ENCODE results near the gene PARP12. TPM values are rescaled to one million over a fixed set of nuclear protein-coding genes. Genes with fewer than 3 reads are reported as not detected.

Gene PARP12
- total and polyA plus RNA-seq, 9 of the 15 experiments (the other 6 are each of a cell fraction or from before 2014, with no cell fraction given), result 4.6 to 40.4 (median 23.5) TPM

GRCh38 chr7:140003913-140004382, 58.8 kb downstream of the PARP12 start (continued):
- no peak for TF ChIP-seq CBX8 (IDR thresholded peaks at IDR 0.05; ENCODE audit: borderline replicate concordance, extremely low read depth, low read depth, low read length, poor library complexity, severe bottlenecking)
- TF ChIP-seq HDAC6 (IDR thresholded peaks at IDR 0.05; ENCODE audit: low read depth, low read length), result no peak
- TF ChIP-seq BHLHE40 (IDR thresholded peaks at IDR 0.05; ENCODE audit: low read length), result no peak
- TF ChIP-seq NR0B1 (IDR thresholded peaks at IDR 0.05; ENCODE audit: partially characterized antibody), result no peak
- TF ChIP-seq TSHZ1 (CRISPR knock-in tag; IDR thresholded peaks at IDR 0.05), result no peak
- TF ChIP-seq ZNF212 (CRISPR knock-in tag; IDR thresholded peaks at IDR 0.05), result no peak
- no peak for TF ChIP-seq FOXO4 (CRISPR knock-in tag; IDR thresholded peaks at IDR 0.05)
- no peak for TF ChIP-seq SMARCC2 (IDR thresholded peaks at IDR 0.05; ENCODE audit: low read depth)
- no peak for TF ChIP-seq CREBBP (IDR thresholded peaks at IDR 0.05; ENCODE audit: low read depth, low read length)
- TF ChIP-seq BRCA1 (IDR thresholded peaks at IDR 0.05), result no peak
- no peak for TF ChIP-seq BRCA1 (CRISPR knock-in tag; IDR thresholded peaks at IDR 0.05)
- TF ChIP-seq HMGN3 (IDR thresholded peaks at IDR 0.05; ENCODE audit: borderline replicate concordance, extremely low read depth, insufficient read length, low read depth, low read length), result no peak
- no peak for TF ChIP-seq RAD51 (IDR thresholded peaks at IDR 0.05; ENCODE audit: borderline replicate concordance, low read depth)
- peak; percentile 87 for TF ChIP-seq DEAF1 (CRISPR knock-in tag; IDR thresholded peaks at IDR 0.05)
- no peak for TF ChIP-seq HINFP (tag; conservative IDR thresholded peaks at IDR 0.05; ENCODE audit: low read depth)
- no peak for TF ChIP-seq TBL1XR1 (IDR thresholded peaks at IDR 0.05; ENCODE audit: low read length in 2 of 2)
- no peak for TF ChIP-seq SMARCA4 (IDR thresholded peaks at IDR 0.05)

All from K562 (cell line).